ENCODE measurements around the gene ERI3. TPM values are rescaled to one million over a fixed set of nuclear protein-coding genes. Genes with fewer than 3 reads are reported as not detected.

Gene ERI3
- total and polyA plus RNA-seq, 9 of the 15 experiments (the other 6 are each of a cell fraction or from before 2014, with no cell fraction given): 47.8 to 93.4 (median 67.2) TPM

DNA sequence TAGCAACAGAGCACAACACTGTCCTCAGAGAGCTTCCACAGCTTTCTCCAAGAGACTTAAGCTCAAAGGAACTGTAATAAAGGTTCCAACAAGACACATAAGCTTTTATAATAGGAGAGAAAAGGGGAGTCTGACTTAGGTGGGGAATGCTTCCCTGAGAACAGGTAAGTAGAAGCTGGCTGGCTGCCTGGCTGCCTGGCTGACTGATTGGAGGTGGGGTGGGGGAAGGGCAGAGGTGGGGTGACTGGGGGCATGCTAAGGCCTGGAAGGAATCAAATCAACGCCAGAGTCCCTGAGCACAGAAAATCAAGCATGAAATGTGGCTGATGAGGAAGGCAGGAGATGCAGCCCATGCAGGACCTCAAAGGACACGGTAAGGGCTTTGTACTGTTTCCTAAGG is 96.0 kb downstream of the ERI3 start:
- BruUV-seq (replicated peaks): no TSS peak
- H3K4me3 ChIP-seq: no peak overlapping the region
- DNase-seq (ENCODE audit: extremely low read depth in 1 of 4, low spot score in 3 of 4) (no peak), ATAC-seq (no peak), FAIRE-seq (no peak)
- ChIA-PET CTCF (ENCODE audit: low intra/inter-chr PET ratio) (no interaction called here), POLR2A (interaction anchor here (0.9 kb wide), 1 partner anchor 11 kb away, joined by 3 read pairs; no protein-coding TSS in a partner anchor)
- no peak overlapping the region for H3K9ac ChIP-seq (ENCODE audit: insufficient read depth in 1 of 2, low read depth in 2 of 2, low read length in 2 of 2)
- H3K27me3 ChIP-seq (ENCODE audit: control insufficient read depth in 2 of 2, insufficient read depth in 2 of 2, low read length in 2 of 2): no peaks in the 10 kb centered on the region
- H2AFZ ChIP-seq (ENCODE audit: low read depth, low read length): no peak overlapping the region
- H4K20me1 ChIP-seq (replicated peaks; ENCODE audit: control insufficient read depth, insufficient read depth, low read length): no peaks in the 10 kb centered on the region; the same call in 1 of the 2 replicates
- no peak overlapping the region for H3K4me2 ChIP-seq (ENCODE audit: insufficient read depth, low read length)
- H3K9me3 ChIP-seq (replicated peaks; ENCODE audit: control insufficient read depth, insufficient read depth, low read depth, low read length): no peaks in the 10 kb centered on the region
- in situ Hi-C loops (cut with MboI): no loop called here
- H3K79me2 ChIP-seq (ENCODE audit: control insufficient read depth, insufficient read depth, low read length): no peaks in the 10 kb centered on the region
- H3K4me1 ChIP-seq (replicated peaks in 1 of 2; ENCODE audit: control insufficient read depth in 2 of 2, insufficient read depth in 2 of 2, low read length in 2 of 2): peaks cover 0 to 8% of the 10 kb centered on the region in 2 experiments; a peak in 3 of 5 replicates
- intact Hi-C loops (cut with micrococcal nuclease): no loop called here
- peaks cover 6% of the 10 kb centered on the region; the same call in 2 of the 3 replicates for H3K36me3 ChIP-seq (ENCODE audit: control insufficient read depth, insufficient read depth, low read length)
- WGBS (ENCODE audit: insufficient coverage, low coverage, missing lambda C conversion rate): 83% methylated on average over 2 of the region's 2 CpGs
- H3K9me1 ChIP-seq (ENCODE audit: control insufficient read depth, insufficient read depth, low read length): no peaks in the 10 kb centered on the region
- H3K27ac ChIP-seq (ENCODE audit: extremely low read depth, low read depth, low read length): no peak overlapping the region
- TF ChIP-seq, protein P1, sequence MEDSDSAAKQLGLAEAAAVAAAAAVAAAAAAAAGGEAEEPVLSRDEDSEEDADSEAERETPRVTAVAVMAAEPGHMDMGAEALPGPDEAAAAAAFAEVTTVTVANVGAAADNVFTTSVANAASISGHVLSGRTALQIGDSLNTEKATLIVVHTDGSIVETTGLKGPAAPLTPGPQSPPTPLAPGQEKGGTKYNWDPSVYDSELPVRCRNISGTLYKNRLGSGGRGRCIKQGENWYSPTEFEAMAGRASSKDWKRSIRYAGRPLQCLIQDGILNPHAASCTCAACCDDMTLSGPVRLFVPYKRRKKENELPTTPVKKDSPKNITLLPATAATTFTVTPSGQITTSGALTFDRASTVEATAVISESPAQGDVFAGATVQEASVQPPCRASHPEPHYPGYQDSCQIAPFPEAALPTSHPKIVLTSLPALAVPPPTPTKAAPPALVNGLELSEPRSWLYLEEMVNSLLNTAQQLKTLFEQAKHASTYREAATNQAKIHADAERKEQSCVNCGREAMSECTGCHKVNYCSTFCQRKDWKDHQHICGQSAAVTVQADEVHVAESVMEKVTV (CRISPR knock-in tag; IDR thresholded peaks at IDR 0.05): no peak
- no peak for TF ChIP-seq RAD51 (IDR thresholded peaks at IDR 0.05; ENCODE audit: borderline replicate concordance, low read depth)
- no peak for TF ChIP-seq NFIC (IDR thresholded peaks at IDR 0.05)
- TF ChIP-seq DPF2 (IDR thresholded peaks at IDR 0.05): no peak
